SK-N-SH (cell line): ENCODE data around the gene AGRN. TPM values are rescaled to one million over a fixed set of nuclear protein-coding genes. Genes with fewer than 3 reads are reported as not detected.

Experiments used
- CTCF ChIA-PET: fragments of 300-600, 350-600 bp; formaldehyde crosslinking; extraction: SDS; loops from one replicate; lab custom pipeline; 2021; lab: Yijun Ruan, JAX
- POLR2A ChIA-PET: fragments of 350-600 bp; sonication (Branson Sonifier 250); formaldehyde crosslinking; extraction: SDS; loops from one replicate; lab custom pipeline; 2020; ENCODE audit warnings: antibody characterized with exemption, inconsistent platforms; lab: Yijun Ruan, JAX
- DNase-seq: peaks from one replicate; pipeline ENCODE4 v3.0.0; 2012
- H2AFZ ChIP-seq: fragments of 200-600 bp; sonication (generic); 2 replicates; pipeline ENCODE4 v1.8.1; 2016; ENCODE audit warnings: antibody characterized with exemption, mild to moderate bottlenecking, low read depth
- H3F3A ChIP-seq: fragments of 200-600 bp; sonication (generic); replicated peaks from 2 replicates; pipeline ENCODE3; 2016; ENCODE audit warnings: antibody characterized with exemption, mild to moderate bottlenecking; ENCODE audit not compliant: insufficient read depth
- H3K27ac ChIP-seq, 2 experiments: fragments of 200-500 bp in 1 of 2; fragments of 200-600 bp in 1 of 2; sonication (Bioruptor generic) in 1 of 2; sonication (generic), shearing (Covaris generic) in 1 of 2; 2 replicates each; pipeline versions ENCODE4 v1.5.1 to v1.6.1; 2014 to 2016; ENCODE audit warnings: low read depth in 2 of 2, inconsistent platforms in 1 of 2, low read length in 1 of 2, mild to moderate bottlenecking in 1 of 2, mixed read lengths in 1 of 2
- H3K27me3 ChIP-seq: fragments of 200-600 bp; sonication (generic), shearing (Covaris generic); 2 replicates; pipeline ENCODE4 v1.6.1; 2016; ENCODE audit warnings: mixed run types; ENCODE audit not compliant: insufficient read depth
- H3K36me3 ChIP-seq, 2 experiments: fragments of 200-500 bp in 1 of 2; fragments of 200-600 bp in 1 of 2; sonication (Bioruptor generic) in 1 of 2; sonication (generic) in 1 of 2; replicated peaks in 1 of 2; 2 replicates each; pipeline versions ENCODE3 to v1.5.1; 2014 to 2016; ENCODE audit warnings: low read length in 1 of 2, mild to moderate bottlenecking in 1 of 2; ENCODE audit not compliant: insufficient read depth in 2 of 2, control insufficient read depth in 1 of 2
- H3K4me1 ChIP-seq, 2 experiments: fragments of 200-500 bp in 1 of 2; fragments of 200-600 bp in 1 of 2; sonication (Bioruptor generic) in 1 of 2; sonication (generic), shearing (Covaris generic) in 1 of 2; 2 replicates each; pipeline versions ENCODE4 v1.5.1 to v1.6.1; 2014 to 2016; ENCODE audit warnings: low read depth in 1 of 2, low read length in 1 of 2, mixed run types in 1 of 2; ENCODE audit not compliant: insufficient read depth in 2 of 2, control insufficient read depth in 1 of 2
- H3K4me2 ChIP-seq: fragments of 200-600 bp; sonication (generic), shearing (Covaris generic); 2 replicates; pipeline ENCODE4 v1.6.1; 2017; ENCODE audit warnings: mixed run types
- H3K4me3 ChIP-seq, 2 experiments: fragments of 200-500 bp in 1 of 2; fragments of 200-600 bp in 1 of 2; sonication (Bioruptor generic) in 1 of 2; sonication (generic), shearing (Covaris generic) in 1 of 2; 2 replicates each; pipeline versions ENCODE4 v1.5.1 to v1.8.1; 2014 to 2016; ENCODE audit warnings: low read depth in 2 of 2, inconsistent platforms in 1 of 2, low read length in 1 of 2, mild to moderate bottlenecking in 1 of 2, mixed read lengths in 1 of 2, moderate library complexity in 1 of 2
- H3K79me2 ChIP-seq: fragments of 200-600 bp; sonication (generic); 2 replicates; pipeline ENCODE4 v1.8.1; 2017; ENCODE audit warnings: mild to moderate bottlenecking; ENCODE audit not compliant: insufficient read depth
- H3K9ac ChIP-seq: fragments of 200-600 bp; sonication (generic); 2 replicates; pipeline ENCODE4 v1.6.1; 2017; ENCODE audit warnings: mixed run types
- H3K9me2 ChIP-seq: fragments of 200-600 bp; sonication (generic); 2 replicates; pipeline ENCODE4 v1.6.1; 2017; ENCODE audit warnings: mixed run types
- H3K9me3 ChIP-seq: fragments of 200-600 bp; sonication (generic); 2 replicates; pipeline ENCODE4 v1.6.1; 2017; ENCODE audit warnings: mixed run types, mild to moderate bottlenecking, moderate library complexity
- H4K20me1 ChIP-seq: fragments of 200-600 bp; sonication (generic); 2 replicates; pipeline ENCODE4 v1.6.1; 2017; ENCODE audit warnings: mild to moderate bottlenecking, mixed run types; ENCODE audit not compliant: insufficient read depth
- CHD2 ChIP-seq: fragments of 150-350 bp; IDR thresholded peaks from 2 replicates; pipeline ENCODE4 v1.6.1; 2018; ENCODE audit warnings: low read length; ENCODE audit not compliant: partially characterized antibody
- ELF1 ChIP-seq: IDR thresholded peaks from 2 replicates; pipeline ENCODE4 v1.4.0; 2012
- FOXM1 ChIP-seq: IDR thresholded peaks from 2 replicates; pipeline ENCODE4 v1.4.0; 2012; ENCODE audit warnings: low read depth, mild to moderate bottlenecking
- GABPA ChIP-seq: IDR thresholded peaks from 2 replicates; pipeline ENCODE4 v1.4.0; 2012; ENCODE audit warnings: low read depth, mild to moderate bottlenecking
- IRF3 ChIP-seq: fragments of 150-350 bp; IDR thresholded peaks from 2 replicates; pipeline ENCODE4 v1.6.1; 2016; ENCODE audit warnings: mild to moderate bottlenecking, low read depth, low read length
- MAX ChIP-seq: IDR thresholded peaks from 2 replicates; pipeline ENCODE4 v1.4.0; 2012; ENCODE audit warnings: low read depth
- MEF2A ChIP-seq: IDR thresholded peaks from 2 replicates; pipeline ENCODE4 v1.4.0; 2012; ENCODE audit warnings: low read depth, borderline replicate concordance
- MXI1 ChIP-seq: IDR thresholded peaks from 2 replicates; pipeline ENCODE4 v1.6.1; 2012; ENCODE audit warnings: mild to moderate bottlenecking, low read depth, low read length, improper control_type of control experiment
- PBX3 ChIP-seq: IDR thresholded peaks from 2 replicates; pipeline ENCODE4; 2012
- POLR2AphosphoS5 ChIP-seq: IDR thresholded peaks from 2 replicates; pipeline ENCODE4 v1.6.1; 2012; ENCODE audit warnings: low read depth, low read length
- RAD21 ChIP-seq: IDR thresholded peaks from 2 replicates; pipeline ENCODE4 v1.6.1; 2012; ENCODE audit warnings: mild to moderate bottlenecking, low read length
- RCOR1 ChIP-seq: fragments of 150-350 bp; IDR thresholded peaks from 2 replicates; pipeline ENCODE4 v1.6.1; 2017; ENCODE audit warnings: antibody characterized with exemption, low read length
- SMC3 ChIP-seq: IDR thresholded peaks from 2 replicates; pipeline ENCODE4 v1.6.1; 2012; ENCODE audit warnings: low read depth, low read length, improper control_type of control experiment
- TCF12 ChIP-seq: IDR thresholded peaks from 2 replicates; pipeline ENCODE4 v1.4.0; 2012
- TEAD4 ChIP-seq: IDR thresholded peaks from 2 replicates; pipeline ENCODE4 v1.4.0; 2012; ENCODE audit warnings: mild to moderate bottlenecking, borderline replicate concordance; ENCODE audit not compliant: insufficient read depth
- USF1 ChIP-seq: IDR thresholded peaks from 2 replicates; pipeline ENCODE4 v1.4.0; 2012; ENCODE audit warnings: low read depth, borderline replicate concordance
- USF2 ChIP-seq: fragments of 150-350 bp; IDR thresholded peaks from 2 replicates; pipeline ENCODE4 v1.6.1; 2017; ENCODE audit warnings: antibody characterized with exemption, low read length, low read depth, borderline replicate concordance
- YY1 ChIP-seq: IDR thresholded peaks from 2 replicates; pipeline ENCODE4 v1.4.0; 2012; ENCODE audit warnings: low read depth, mild to moderate bottlenecking
- WGBS: methylation state at CpG from one replicate; pipeline ENCODE4 v1.1.6; 2017; ENCODE audit warnings: low lambda C conversion rate; 5-methylcytosine and 5-hydroxymethylcytosine counted together
- polyA plus RNA-seq, 3 experiments: library from polyadenylated mRNA; depleted of rRNA; stranded (reverse); fragments of >200 nt; gene quantifications; 2 replicates each; pipeline ENCODE4 v1.2.3, GENCODE V29; 2012

The AGRN gene
- polyA plus RNA-seq, 1 of the 3 experiments (the other 2 are of a cell fraction) = 31.6 TPM

- Histone ChIP-seq H4K20me1 (peaks cover 29% of the 10 kb centered on the region), H3K27ac (no peak overlapping the region), H3K4me1 (peaks cover 0 to 18% of the 10 kb centered on the region in 2 experiments; a peak in 1 of 4 replicates), H3K36me3 (no peaks in the 10 kb centered on the region)
- DNase-seq = no peak
- TF ChIP-seq MEF2A = no peak
- no peak for TF ChIP-seq IRF3
- TF ChIP-seq USF1 = no peak
- no peak for TF ChIP-seq USF2
- TF ChIP-seq MAX = no peak
- TF ChIP-seq RAD21 = no peak
- TF ChIP-seq RCOR1 = no peak
- TF ChIP-seq FOXM1 = no peak
- TF ChIP-seq, all 33 proteins: peak for 0
- H3K27me3 ChIP-seq = no peaks in the 10 kb centered on the region
- no peak overlapping the region for H3K4me2 ChIP-seq
- 94% methylated on average over 2 of the region's 6 CpGs for WGBS
- H3K9me2 ChIP-seq = no peaks in the 10 kb centered on the region
- ChIA-PET CTCF (interaction anchor here (0.8 to 4.5 kb wide), 10 partner anchors 11 to 212 kb away, joined by 3 to 43 read pairs (median 5); partner anchors contain the start of gene AGRN), POLR2A (no interaction called here)
- H3K9me3 ChIP-seq = no peaks in the 10 kb centered on the region
- no peak overlapping the region for H3K4me3 ChIP-seq
- no peaks in the 10 kb centered on the region for H3K79me2 ChIP-seq
- no peak overlapping the region for H2AFZ ChIP-seq
- no peaks in the 10 kb centered on the region for H3F3A ChIP-seq
- H3K9ac ChIP-seq = no peak overlapping the region
Measured at GRCh38 chr1:1038694-1039093, 18.8 kb downstream of the AGRN start.

- no peak for DNase-seq
- Histone ChIP-seq H3F3A (no peaks in the 10 kb centered on the region), H4K20me1 (peaks cover 26% of the 10 kb centered on the region), H3K4me1 (peaks cover 0 to 18% of the 10 kb centered on the region in 2 experiments; a peak in 1 of 4 replicates), H3K27me3 (no peaks in the 10 kb centered on the region), H3K27ac (no peak overlapping the region), H3K4me3 (no peak overlapping the region), H3K79me2 (no peaks in the 10 kb centered on the region), H3K9me2 (no peaks in the 10 kb centered on the region), H3K9me3 (no peaks in the 10 kb centered on the region), H3K9ac (no peak overlapping the region), H2AFZ (no peak overlapping the region), H3K36me3 (peaks cover 0 to 5% of the 10 kb centered on the region in 2 experiments), H3K4me2 (no peak overlapping the region)
- WGBS = 46% methylated on average over 17 of the region's 17 CpGs
- CTCF ChIA-PET = interaction anchor here (0.8 to 4.5 kb wide), 9 partner anchors 7 to 211 kb away, joined by 3 to 43 read pairs (median 8); no protein-coding TSS in a partner anchor
- POLR2A ChIA-PET = interaction anchor here (0.8 kb wide), 1 partner anchor 34 kb away, joined by 4 read pairs; no protein-coding TSS in a partner anchor
- TF ChIP-seq SMC3 = no peak
- no peak for TF ChIP-seq MEF2A
- TF ChIP-seq TEAD4 = no peak
- TF ChIP-seq GABPA = no peak
- no peak for TF ChIP-seq PBX3
- TF ChIP-seq TCF12 = no peak
- no peak for TF ChIP-seq POLR2AphosphoS5
- TF ChIP-seq CHD2 = no peak
- no peak for TF ChIP-seq RAD21
- TF ChIP-seq USF2 = no peak
- TF ChIP-seq ELF1 = no peak
- TF ChIP-seq YY1 = no peak
- TF ChIP-seq USF1 = no peak
- no peak for TF ChIP-seq MXI1
Measured at GRCh38 chr1:1039145-1039910, 19.4 kb downstream of the AGRN start.
